H1 (cell line): Measurements from ENCODE around the gene ZFAND2B. TPM values are rescaled to one million over a fixed set of nuclear protein-coding genes. Genes with fewer than 3 reads are reported as not detected.
A peak's percentile ranks its signal among the peaks of the same experiment; 100 is the strongest.

Experiments
- CTCF ChIA-PET: fragments of 300-600 bp; sonication (Branson Sonifier 250); formaldehyde crosslinking; loops from one replicate; lab custom pipeline; 2021; ENCODE audit not compliant: partially characterized antibody; lab: Charles Lee
- POLR2A ChIA-PET: fragments of 300-600 bp; sonication (Branson Sonifier 250); formaldehyde crosslinking; loops from one replicate; lab custom pipeline; 2021; ENCODE audit warnings: inconsistent platforms; ENCODE audit not compliant: partially characterized antibody; lab: Charles Lee
- DNase-seq, 2 experiments: peaks; one replicate each; pipeline versions ENCODE4 v3.0.0 to v3.0.0-alpha.2; 2010 to 2022; ENCODE audit warnings: low spot score in 2 of 2, low read depth in 1 of 2, mixed read lengths in 1 of 2
- FAIRE-seq: peaks from 2 replicates; lab custom pipeline; 2011; peaks lifted over from hg19 to GRCh38; lab: Jason Lieb, UNC
- H2AFZ ChIP-seq: 2 replicates; pipeline ENCODE4 v1.8.1; 2012; ENCODE audit warnings: low read length, inconsistent platforms
- H2AK5ac ChIP-seq: 2 replicates; pipeline ENCODE4 v1.6.1; 2013; ENCODE audit warnings: low read depth, low read length
- H2BK120ac ChIP-seq: replicated peaks from 2 replicates; pipeline ENCODE3; 2013; ENCODE audit warnings: low read depth, low read length, inconsistent platforms
- H2BK12ac ChIP-seq: 2 replicates; pipeline ENCODE4 v1.6.1; 2013; ENCODE audit warnings: low read depth, low read length
- H2BK15ac ChIP-seq: 2 replicates; pipeline ENCODE4 v1.6.1; 2013; ENCODE audit warnings: low read length
- H2BK20ac ChIP-seq: 2 replicates; pipeline ENCODE4 v1.6.1; 2013; ENCODE audit warnings: low read length
- H2BK5ac ChIP-seq: 2 replicates; pipeline ENCODE4 v1.6.1; 2013; ENCODE audit warnings: low read depth, low read length
- H3K14ac ChIP-seq: 2 replicates; pipeline ENCODE4 v1.6.1; 2013; ENCODE audit warnings: inconsistent platforms; ENCODE audit not compliant: insufficient read length
- H3K18ac ChIP-seq: 2 replicates; pipeline ENCODE4 v1.6.1; 2013; ENCODE audit warnings: low read length; ENCODE audit errors: extremely low read depth
- H3K23ac ChIP-seq: 2 replicates; pipeline ENCODE4 v1.6.1; 2013; ENCODE audit warnings: inconsistent platforms; ENCODE audit not compliant: insufficient read length
- H3K23me2 ChIP-seq: 2 replicates; pipeline ENCODE4 v1.6.1; 2013; ENCODE audit warnings: low read depth, low read length
- H3K27ac ChIP-seq: 2 replicates; pipeline ENCODE4 v1.6.1; 2011; ENCODE audit warnings: low read depth, low read length, inconsistent platforms
- H3K27me3 ChIP-seq, 4 experiments: replicated peaks in 1 of 4; 1 replicate in 1 of 4; 2 replicates in 3 of 4; pipeline versions ENCODE4 v1.6.1 to v1.8.1; 2011 to 2013; ENCODE audit warnings: low read length in 3 of 4, mild to moderate bottlenecking in 3 of 4, inconsistent platforms in 2 of 4, mixed read lengths in 2 of 4, moderate library complexity in 1 of 4; ENCODE audit not compliant: control insufficient read depth in 3 of 4, insufficient read depth in 3 of 4; ENCODE audit errors: extremely low read depth in 1 of 4
- H3K36me3 ChIP-seq, 4 experiments: 2 replicates each; pipeline versions ENCODE4 v1.6.1 to v1.8.1; 2011 to 2013; ENCODE audit warnings: mild to moderate bottlenecking in 4 of 4, low read length in 3 of 4, moderate library complexity in 2 of 4, control low read depth in 1 of 4, inconsistent platforms in 1 of 4; ENCODE audit not compliant: insufficient read depth in 4 of 4, control insufficient read depth in 2 of 4
- H3K4ac ChIP-seq: replicated peaks from 2 replicates; pipeline ENCODE3; 2013; ENCODE audit warnings: low read length, low read depth, mixed read lengths, inconsistent platforms; ENCODE audit not compliant: insufficient read length
- H3K4me1 ChIP-seq, 4 experiments: replicated peaks in 1 of 4; 1 replicate in 1 of 4; 2 replicates in 3 of 4; pipeline versions ENCODE4 v1.6.1 to v1.8.1; 2011 to 2013; ENCODE audit warnings: low read length in 3 of 4, inconsistent platforms in 2 of 4, mixed read lengths in 1 of 4; ENCODE audit not compliant: insufficient read depth in 4 of 4, control insufficient read depth in 3 of 4
- H3K4me2 ChIP-seq, 2 experiments: 2 replicates each; pipeline versions ENCODE4 v1.6.1 to v1.8.1; 2011 to 2013; ENCODE audit warnings: low read depth in 2 of 2, low read length in 2 of 2, control low read depth in 1 of 2, inconsistent platforms in 1 of 2, mild to moderate bottlenecking in 1 of 2; ENCODE audit not compliant: insufficient read depth in 1 of 2
- H3K4me3 ChIP-seq, 4 experiments: fragments of 200-600, 300-600 bp in 1 of 4; sonication (generic), shearing (Covaris generic), sonication (Bioruptor Twin) in 1 of 4; 2 replicates each; pipeline versions ENCODE4 v1.5.1 to v1.8.1; 2011 to 2016; ENCODE audit warnings: low read length in 4 of 4, low read depth in 3 of 4, control low read depth in 2 of 4, inconsistent platforms in 2 of 4, mild to moderate bottlenecking in 2 of 4, mixed read lengths in 1 of 4, moderate library complexity in 1 of 4; ENCODE audit not compliant: insufficient read depth in 2 of 4; ENCODE audit errors: extremely low read depth in 1 of 4
- H3K56ac ChIP-seq: replicated peaks from 2 replicates; pipeline ENCODE3; 2013; ENCODE audit warnings: low read depth, mild to moderate bottlenecking, mixed read lengths, low read length, inconsistent platforms; ENCODE audit not compliant: insufficient read length
- H3K79me1 ChIP-seq: 2 replicates; pipeline ENCODE4 v1.6.1; 2013; ENCODE audit warnings: low read depth, low read length, control low read depth
- H3K79me2 ChIP-seq, 2 experiments: 2 replicates each; pipeline versions ENCODE4 v1.6.1 to v1.8.1; 2012 to 2013; ENCODE audit warnings: low read length in 2 of 2, mild to moderate bottlenecking in 2 of 2, inconsistent platforms in 1 of 2; ENCODE audit not compliant: insufficient read depth in 2 of 2, control insufficient read depth in 1 of 2
- H3K9ac ChIP-seq, 4 experiments: replicated peaks in 1 of 4; 1 replicate in 1 of 4; 2 replicates in 3 of 4; pipeline versions ENCODE4 v1.6.1 to v1.8.1; 2011 to 2013; ENCODE audit warnings: low read depth in 3 of 4, low read length in 3 of 4, control low read depth in 2 of 4, mild to moderate bottlenecking in 2 of 4, moderate library complexity in 2 of 4, inconsistent platforms in 1 of 4; ENCODE audit errors: extremely low read depth in 1 of 4
- H3K9me3 ChIP-seq, 2 experiments: 2 replicates each; pipeline versions ENCODE4 v1.6.1 to v1.8.1; 2012 to 2013; ENCODE audit warnings: mild to moderate bottlenecking in 2 of 2, moderate library complexity in 2 of 2, control low read depth in 1 of 2, inconsistent platforms in 1 of 2, low read depth in 1 of 2, low read length in 1 of 2, mixed read lengths in 1 of 2; ENCODE audit not compliant: insufficient read depth in 2 of 2
- H4K20me1 ChIP-seq, 2 experiments: replicated peaks in 1 of 2; 2 replicates each; pipeline versions ENCODE3 to v1.8.1; 2011 to 2013; ENCODE audit warnings: inconsistent platforms in 2 of 2, low read length in 2 of 2, mild to moderate bottlenecking in 1 of 2; ENCODE audit not compliant: insufficient read depth in 2 of 2, control insufficient read depth in 1 of 2
- H4K5ac ChIP-seq: 2 replicates; pipeline ENCODE4 v1.6.1; 2013; ENCODE audit warnings: low read length, low read depth, mixed read lengths, inconsistent platforms; ENCODE audit not compliant: insufficient read length
- H4K8ac ChIP-seq: 2 replicates; pipeline ENCODE4 v1.8.0; 2013; ENCODE audit warnings: mild to moderate bottlenecking, moderate library complexity, low read length, inconsistent platforms; ENCODE audit not compliant: insufficient read depth; ENCODE audit errors: extremely low read depth
- H4K91ac ChIP-seq: replicated peaks from 2 replicates; pipeline ENCODE3; 2013; ENCODE audit warnings: low read length, mixed read lengths, inconsistent platforms; ENCODE audit not compliant: insufficient read length
- CTCF ChIP-seq, 3 experiments: IDR thresholded peaks; 1 replicate in 2 of 3; 2 replicates in 1 of 3; pipeline versions ENCODE4 v1.5.1 to v1.6.1; 2011; ENCODE audit warnings: low read length in 3 of 3, mild to moderate bottlenecking in 3 of 3, inconsistent platforms in 2 of 3, low read depth in 1 of 3, moderate library complexity in 1 of 3; ENCODE audit not compliant: insufficient read depth in 1 of 3; ENCODE audit errors: control extremely low read depth in 1 of 3
- HDAC6 ChIP-seq: IDR thresholded peaks from one replicate; pipeline ENCODE4 v1.7.1; 2012; ENCODE audit warnings: low read depth, mild to moderate bottlenecking, inconsistent platforms, low read length, moderate library complexity
- KDM5A ChIP-seq: fragments of 200-600 bp; IDR thresholded peaks from 2 replicates; pipeline ENCODE4 v1.7.1; 2012; ENCODE audit warnings: mild to moderate bottlenecking, low read length, inconsistent platforms, mixed read lengths
- WGBS, 2 experiments: shearing (Covaris generic) in 1 of 2; methylation state at CpG; one replicate each; pipeline versions ENCODE4 v1.1.6 to v1.1.7; 2013 to 2015; ENCODE audit warnings: low lambda C conversion rate in 2 of 2, mixed read lengths in 2 of 2, inconsistent platforms in 1 of 2, low coverage in 1 of 2, missing lambda C conversion rate in 1 of 2; ENCODE audit not compliant: insufficient replicate concordance in 2 of 2, insufficient coverage in 1 of 2, insufficient read length in 1 of 2; ENCODE audit errors: extremely low coverage in 1 of 2, missing lambda C conversion rate in 1 of 2; 5-methylcytosine and 5-hydroxymethylcytosine counted together
- polyA plus RNA-seq, 7 experiments: library from polyadenylated mRNA; depleted of rRNA in 3 of 7; stranded (reverse) in 5 of 7; unstranded in 2 of 7; fragments of >200 nt in 5 of 7; fragments of 200-250 nt in 2 of 7; gene quantifications; 1 replicate in 5 of 7; 2 replicates in 1 of 7; 4 replicates in 1 of 7; pipeline versions ENCODE4 v1.2.1 to v1.2.3, GENCODE V29; 2011 to 2013; ENCODE audit warnings: missing spikeins in 2 of 7, mixed read lengths in 2 of 7
- total RNA-seq: library from RNA; stranded (reverse); fragmentation: NEBNext Ultra II Directional; extraction: Animal tissue kit (Norgen Biotek cat#: 25700); gene quantifications from 2 replicates; pipeline ENCODE4 v1.2.1, GENCODE V29; 2021

The ZFAND2B gene
- total and polyA plus RNA-seq, 2 of the 8 experiments (the other 6 are each of a cell fraction or from before 2014, with no cell fraction given) = 16.0 to 17.9 TPM

GRCh38 chr2:219228911-219229304, 22.3 kb downstream of the ZFAND2B start:
- Histone ChIP-seq H2BK120ac (no peak overlapping the region), H2BK5ac (no peak overlapping the region; the same call in 1 of the 2 replicates), H3K14ac (no peak overlapping the region), H3K79me2 (peaks cover 0 to 12% of the 10 kb centered on the region in 2 experiments; a peak in 2 of 4 replicates), H3K4me2 (peak overlapping the region; percentile 85 to 91), H3K27me3 (no peaks in the 10 kb centered on the region; a peak in 1 of 7 replicates), H3K27ac (peak overlapping the region; percentile 71; the same call in 1 of the 2 replicates), H3K9me3 (no peaks in the 10 kb centered on the region), H2BK20ac (no peak overlapping the region), H3K56ac (peak overlapping the region; percentile 52), H2BK15ac (no peak overlapping the region), H4K20me1 (peaks cover 0 to 3% of the 10 kb centered on the region in 2 experiments), H3K23me2 (peaks cover 7% of the 10 kb centered on the region; the same call in 1 of the 2 replicates), H3K36me3 (peaks cover 18 to 48% (median 36%) of the 10 kb centered on the region in 4 experiments), H3K9ac (peak overlapping the region; percentile 9 to 68 (median 41); a peak in 6 of 7 replicates), H2AFZ (no peak overlapping the region), H2AK5ac (no peak overlapping the region), H4K8ac (no peak overlapping the region), H4K5ac (no peak overlapping the region), H4K91ac (no peak overlapping the region), H3K79me1 (no peaks in the 10 kb centered on the region; the same call in 1 of the 2 replicates), H3K4me1 (peaks cover 0 to 6% (median 3%) of the 10 kb centered on the region in 4 experiments; a peak in 5 of 7 replicates), H2BK12ac (no peak overlapping the region), H3K4me3 (peak overlapping the region; percentile 82 to 97 (median 92)), H3K23ac (no peak overlapping the region), H3K18ac (no peak overlapping the region; the same call in 1 of the 2 replicates), H3K4ac (peak overlapping the region; percentile 32)
- no peak for DNase-seq
- ChIA-PET CTCF (interaction anchor here (0.7 to 4.9 kb wide), 5 partner anchors 16 to 65 kb away, joined by 3 to 23 read pairs (median 4); partner anchors contain the start of genes GLB1L and STK16), POLR2A (interaction anchor here (0.9 to 4.6 kb wide), 10 partner anchors 9 to 102 kb away, joined by 3 to 57 read pairs (median 8); partner anchors contain the start of genes ABCB6, CNPPD1, DNAJB2 and GLB1L)
- 0 out of 2 replicates have a peak, but pooled peaks have one; percentile 30 for TF ChIP-seq KDM5A
- TF ChIP-seq CTCF (IDR thresholded peaks at IDR 0.05; ENCODE audit: control extremely low read depth in 1 of 3, insufficient read depth in 1 of 3, low read depth in 1 of 3, low read length in 3 of 3) = no peak
- no peak for TF ChIP-seq HDAC6
- no peak for FAIRE-seq
- 9% methylated on average over 17 of the region's 19 CpGs; no CpG with 5 or more reads in 1 of the 2 experiments for WGBS, 2 experiments
